ENCODE measurements around the gene AP3B1. TPM values are rescaled to one million over a fixed set of nuclear protein-coding genes. Genes with fewer than 3 reads are reported as not detected.

Gene AP3B1
- total and polyA plus RNA-seq, 3 donors from 2014 or later = 32.0 to 77.3 (median 74.0) TPM

GRCh38 chr5:78009937-78010527, 284.5 kb downstream of the AP3B1 start:
- no peak for TF ChIP-seq CTCF (IDR thresholded peaks at IDR 0.05)
- no peak for TF ChIP-seq POLR2A (IDR thresholded peaks at IDR 0.05)
- no peak overlapping the region for H3K4me3 ChIP-seq
- no peak overlapping the region for H3K27ac ChIP-seq
- WGBS, 2 donors = 60 to 68% methylated on average over 5 of the region's 5 CpGs
- no peaks in the 10 kb centered on the region for H3K27me3 ChIP-seq
- no peaks in the 10 kb centered on the region for H3K4me1 ChIP-seq
- intact Hi-C loops (cut with DNase I; ENCODE audit: low total_unique reads) = no loop called here
- no peak for DNase-seq
- H3K36me3 ChIP-seq (ENCODE audit: low read depth, missing control alignments) = no peaks in the 10 kb centered on the region
- H3K9me3 ChIP-seq = no peaks in the 10 kb centered on the region

- TF ChIP-seq POLR2A (IDR thresholded peaks at IDR 0.05) (no peak), CTCF (IDR thresholded peaks at IDR 0.05) (peak; percentile 43 to 66 (median 52))
- intact Hi-C loops (cut with DNase I; ENCODE audit: low total_unique reads) = no loop called here
- H3K4me1 ChIP-seq = no peaks in the 10 kb centered on the region
- no peaks in the 10 kb centered on the region for H3K36me3 ChIP-seq (ENCODE audit: low read depth, missing control alignments)
- no peaks in the 10 kb centered on the region for H3K9me3 ChIP-seq
- WGBS, 2 donors = 60 to 79% methylated on average over 1 of the region's 1 CpG
- H3K27me3 ChIP-seq = no peaks in the 10 kb centered on the region
- DNase-seq = peak; percentile 57
- H3K27ac ChIP-seq = no peak overlapping the region
- H3K4me3 ChIP-seq = no peak overlapping the region
Observed at GRCh38 chr5:78008356-78008967, 286.0 kb downstream of the AP3B1 start.

- no peak for TF ChIP-seq POLR2A (IDR thresholded peaks at IDR 0.05)
- TF ChIP-seq CTCF (IDR thresholded peaks at IDR 0.05) = no peak
- no peaks in the 10 kb centered on the region for H3K9me3 ChIP-seq
- H3K27me3 ChIP-seq = no peaks in the 10 kb centered on the region
- no peak overlapping the region for H3K27ac ChIP-seq
- no peak overlapping the region for H3K4me3 ChIP-seq
- no peaks in the 10 kb centered on the region for H3K4me1 ChIP-seq
- no peak for DNase-seq
- 95 to 96% methylated on average over 3 of the region's 3 CpGs for WGBS, 2 donors
- H3K36me3 ChIP-seq (ENCODE audit: low read depth, missing control alignments) = no peaks in the 10 kb centered on the region
- intact Hi-C loops (cut with DNase I; ENCODE audit: low total_unique reads) = no loop called here
Observed at GRCh38 chr5:78007233-78007632, 287.3 kb downstream of the AP3B1 start.

GRCh38 chr5:78006449-78006848, 288.0 kb downstream of the AP3B1 start:
- TF ChIP-seq POLR2A (IDR thresholded peaks at IDR 0.05) = no peak
- TF ChIP-seq CTCF (IDR thresholded peaks at IDR 0.05) = no peak
- intact Hi-C loops (cut with DNase I; ENCODE audit: low total_unique reads) = no loop called here
- Histone ChIP-seq H3K27me3 (no peaks in the 10 kb centered on the region), H3K4me3 (no peak overlapping the region), H3K9me3 (no peaks in the 10 kb centered on the region), H3K4me1 (no peaks in the 10 kb centered on the region), H3K27ac (no peak overlapping the region), H3K36me3 (ENCODE audit: low read depth, missing control alignments) (no peaks in the 10 kb centered on the region)
- whole genome bisulfite sequencing, 2 donors = 96 to 97% methylated on average over 7 of the region's 7 CpGs
- DNase-seq = no peak

Data from testis (tissue), 3 donors.